A549 (cell line): ENCODE data around the gene GNG12. TPM values are rescaled to one million over a fixed set of nuclear protein-coding genes. Genes with fewer than 3 reads are reported as not detected.

ENCODE experiments used
- ATAC-seq, 2 experiments: fragments of 200-7000 bp in 1 of 2; fragments of >200 bp in 1 of 2; cut with Nextera tagmentation in 1 of 2; cut with Tn5 transposase in 1 of 2; 3 replicates each; pipeline versions ENCODE4 v1.8.0 to v1.9.1; 2018 to 2020; ENCODE audit warnings: mild to moderate bottlenecking in 1 of 2, moderate library complexity in 1 of 2
- CTCF ChIA-PET: fragments of 300-600 bp; sonication (Branson Sonifier 250); formaldehyde crosslinking; extraction: SDS; loops from one replicate; lab custom pipeline; 2021; ENCODE audit warnings: antibody characterized with exemption, inconsistent platforms; lab: Yijun Ruan, JAX
- POLR2A ChIA-PET: fragments of 350-600 bp; formaldehyde crosslinking; extraction: SDS; loops from one replicate; lab custom pipeline; 2021; ENCODE audit warnings: antibody characterized with exemption, inconsistent platforms; lab: Yijun Ruan, JAX
- DNase-seq, 2 experiments: peaks; one replicate each; pipeline versions ENCODE4 v3.0.0 to v3.0.0-alpha.2; 2011 to 2016; ENCODE audit warnings: low read depth in 1 of 2, low spot score in 1 of 2
- FAIRE-seq: peaks from 2 replicates; lab custom pipeline; 2011; peaks lifted over from hg19 to GRCh38; lab: Jason Lieb, UNC
- H3K27ac ChIP-seq, 2 experiments: fragments of >200 bp; sonication (Bioruptor Twin); formaldehyde crosslinking; 3 replicates each; pipeline ENCODE4 v1.5.1; 2016 to 2017
- H3K4me1 ChIP-seq: fragments of >200 bp; sonication (Bioruptor Twin); formaldehyde crosslinking; 3 replicates; pipeline ENCODE4 v1.6.1; 2016
- H3K4me2 ChIP-seq: fragments of >200 bp; sonication (Bioruptor Twin); formaldehyde crosslinking; 3 replicates; pipeline ENCODE4 v1.6.1; 2016
- H3K4me3 ChIP-seq: fragments of >200 bp; sonication (Bioruptor Twin); formaldehyde crosslinking; 3 replicates; pipeline ENCODE4 v1.5.1; 2016
- H3K9me3 ChIP-seq: fragments of >200 bp; sonication (Bioruptor Twin); formaldehyde crosslinking; 3 replicates; pipeline ENCODE4 v1.6.1; 2016
- ATOH8 ChIP-seq: fragments of 250-450 bp; sonication (Bioruptor Pico); IDR thresholded peaks from 2 replicates; pipeline ENCODE4 v1.5.0; 2020; ENCODE audit warnings: low read depth, mild to moderate bottlenecking, moderate library complexity
- CEBPB ChIP-seq, 2 experiments: fragments of >200 bp in 1 of 2; sonication (Bioruptor Twin) in 1 of 2; formaldehyde crosslinking in 1 of 2; IDR thresholded peaks; 2 replicates each; pipeline ENCODE4 v1.6.1; 2012 to 2016
- CHD2 ChIP-seq: fragments of 150-350 bp; IDR thresholded peaks from 2 replicates; pipeline ENCODE4 v1.6.1; 2014; ENCODE audit warnings: low read length; ENCODE audit not compliant: partially characterized antibody
- CTCF ChIP-seq: fragments of >200 bp; sonication (Bioruptor Twin); formaldehyde crosslinking; IDR thresholded peaks from 3 replicates; pipeline ENCODE4 v1.5.1; 2016
- EHMT2 ChIP-seq: fragments of 200-600 bp; sonication (generic); IDR thresholded peaks from 2 replicates; pipeline ENCODE4 v1.6.1; 2016; ENCODE audit warnings: antibody characterized with exemption, low read depth, mild to moderate bottlenecking, moderate library complexity
- EP300 ChIP-seq, 2 experiments: fragments of >200 bp; sonication (Bioruptor Twin); formaldehyde crosslinking; IDR thresholded peaks; 2 replicates in 1 of 2; 3 replicates in 1 of 2; pipeline ENCODE4 v1.6.1; 2016 to 2017
- FOXS1 ChIP-seq: fragments of 250-450 bp; sonication (Bioruptor Pico); IDR thresholded peaks from 2 replicates; pipeline ENCODE4 v1.5.0; 2020; ENCODE audit warnings: mild to moderate bottlenecking, moderate library complexity
- HEYL ChIP-seq: fragments of 250-450 bp; sonication (Bioruptor Pico); IDR thresholded peaks from 2 replicates; pipeline ENCODE4 v1.8.0; 2021; ENCODE audit warnings: mild to moderate bottlenecking, moderate library complexity
- MAX ChIP-seq: IDR thresholded peaks from 2 replicates; pipeline ENCODE4 v1.6.1; 2012
- MYC ChIP-seq: IDR thresholded peaks from 2 replicates; pipeline ENCODE4 v1.6.1; 2012; ENCODE audit warnings: mild to moderate bottlenecking, inconsistent platforms, low read length, improper control_type of control experiment, borderline replicate concordance
- NFE2L2 ChIP-seq: fragments of 150-350 bp; conservative IDR thresholded peaks from 2 replicates; pipeline ENCODE4 v1.6.1; 2014; ENCODE audit warnings: low read length
- PBX3 ChIP-seq: IDR thresholded peaks from 2 replicates; pipeline ENCODE4 v1.6.1; 2012
- PHF8 ChIP-seq: fragments of 200-600 bp; sonication (generic); IDR thresholded peaks from 2 replicates; pipeline ENCODE4 v1.6.1; 2016; ENCODE audit warnings: low read depth, mild to moderate bottlenecking, antibody characterized with exemption, moderate library complexity, borderline replicate concordance
- POLR2A ChIP-seq: IDR thresholded peaks from 2 replicates; pipeline ENCODE4 v1.6.1; 2012; ENCODE audit warnings: mild to moderate bottlenecking, low read length
- RNF2 ChIP-seq: fragments of 200-600 bp; sonication (generic); IDR thresholded peaks from 2 replicates; pipeline ENCODE4 v1.6.1; 2016; ENCODE audit warnings: low read depth, mild to moderate bottlenecking, antibody characterized with exemption, moderate library complexity, borderline replicate concordance
- TP53 ChIP-seq: fragments of 250-450 bp; sonication (Bioruptor Pico); IDR thresholded peaks from 2 replicates; pipeline ENCODE4 v1.5.0; 2021; ENCODE audit warnings: mild to moderate bottlenecking, moderate library complexity
- ZC3H11A ChIP-seq: fragments of 450-650 bp; IDR thresholded peaks from 2 replicates; pipeline ENCODE4 v1.6.1; 2014; ENCODE audit warnings: antibody characterized with exemption, mild to moderate bottlenecking
- ZSCAN20 ChIP-seq: fragments of 250-450 bp; sonication (Bioruptor Pico); IDR thresholded peaks from 2 replicates; pipeline ENCODE4 v1.8.0; 2022; ENCODE audit warnings: mild to moderate bottlenecking, moderate library complexity
- WGBS: methylation state at CpG from one replicate; pipeline ENCODE4 v1.1.6; 2017; ENCODE audit errors: missing lambda C conversion rate; 5-methylcytosine and 5-hydroxymethylcytosine counted together
- polyA plus RNA-seq, 4 experiments: library from polyadenylated mRNA; depleted of rRNA in 3 of 4; stranded (reverse); fragments of >200 nt; fragmentation: RNase III in 1 of 4; extraction: RNeasy Plus Mini Kit Qiagen cat#74134 plus additional on column Dnase treatment in 1 of 4; gene quantifications; 2 replicates in 3 of 4; 3 replicates in 1 of 4; pipeline ENCODE4 v1.2.3, GENCODE V29; 2011 to 2017
- TF ChIP-seq, protein P1 (sequence below): IDR thresholded peaks from 2 replicates; pipeline ENCODE4 v1.6.1; 2012; ENCODE audit warnings: low read depth, borderline replicate concordance

GNG12 gene
- polyA plus RNA-seq, 2 of the 4 experiments (the other 2 are of a cell fraction): 91.8 to 132 TPM

DNA sequence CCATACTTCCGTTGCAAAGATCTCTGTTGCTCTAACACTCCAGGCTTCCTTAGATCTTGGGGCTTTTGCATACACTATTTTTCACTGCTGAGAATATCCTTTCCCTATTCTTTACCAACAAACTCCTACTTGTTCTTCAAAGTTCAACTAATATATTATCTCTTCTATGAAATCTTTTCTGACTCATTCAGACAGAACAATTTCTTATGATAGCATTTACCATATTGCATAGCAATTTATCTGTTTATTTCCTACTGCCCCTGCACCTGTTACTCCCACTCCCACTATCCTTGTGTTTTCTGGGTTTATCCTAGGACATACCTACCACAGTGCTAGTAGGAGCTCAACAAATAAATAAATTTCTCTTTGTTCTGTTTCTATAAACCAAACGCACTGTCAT, 137.3 kb downstream of the GNG12 start:
- Histone ChIP-seq H3K9me3 (no peaks in the 10 kb centered on the region), H3K27ac (no peak overlapping the region), H3K4me3 (no peak overlapping the region), H3K4me2 (no peak overlapping the region), H3K4me1 (peaks cover 16% of the 10 kb centered on the region)
- CTCF ChIA-PET: no interaction called here
- TF ChIP-seq CHD2 (no peak), NFE2L2 (no peak), PHF8 (no peak), TP53 (no peak), CTCF (no peak), HEYL (CRISPR knock-in tag) (no peak), PBX3 (no peak), ZC3H11A (no peak), FOXS1 (CRISPR knock-in tag) (no peak), MYC (no peak), EHMT2 (no peak), ZSCAN20 (CRISPR knock-in tag) (no peak), CEBPB (IDR thresholded peaks at IDR 0.05) (no peak), RNF2 (no peak)
- TF ChIP-seq, protein P1, sequence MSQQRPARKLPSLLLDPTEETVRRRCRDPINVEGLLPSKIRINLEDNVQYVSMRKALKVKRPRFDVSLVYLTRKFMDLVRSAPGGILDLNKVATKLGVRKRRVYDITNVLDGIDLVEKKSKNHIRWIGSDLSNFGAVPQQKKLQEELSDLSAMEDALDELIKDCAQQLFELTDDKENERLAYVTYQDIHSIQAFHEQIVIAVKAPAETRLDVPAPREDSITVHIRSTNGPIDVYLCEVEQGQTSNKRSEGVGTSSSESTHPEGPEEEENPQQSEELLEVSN: no peak
- WGBS: 68% methylated on average over 2 of the region's 2 CpGs
- FAIRE-seq (no peak), DNase-seq (no peak), ATAC-seq (no peak)
- POLR2A ChIA-PET: no interaction called here

DNA sequence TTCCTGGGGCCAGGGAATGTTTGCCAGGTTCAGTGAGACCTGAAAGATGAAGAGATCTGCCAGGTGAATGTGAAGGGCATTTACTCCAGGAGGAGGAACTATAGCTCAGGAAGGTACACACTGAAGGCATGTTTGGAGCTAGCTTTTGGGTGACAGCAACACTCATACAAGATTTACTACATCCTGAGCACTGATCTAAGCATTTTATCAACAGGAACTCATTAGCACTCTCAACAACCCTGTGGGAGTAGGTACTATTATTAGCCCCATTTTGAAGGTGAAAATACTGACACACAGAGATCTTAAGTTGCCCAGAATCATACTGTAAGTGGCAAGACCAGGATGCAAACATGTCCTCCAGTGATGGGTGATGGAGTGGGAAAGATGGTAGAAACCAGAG, 141.6 kb downstream of the GNG12 start:
- TF ChIP-seq EP300 (IDR thresholded peaks at IDR 0.05) (no peak), HEYL (CRISPR knock-in tag) (no peak), ATOH8 (CRISPR knock-in tag) (no peak), POLR2A (no peak), MAX (no peak)
- TF ChIP-seq, protein P1: no peak
- Histone ChIP-seq H3K9me3 (no peaks in the 10 kb centered on the region), H3K4me1 (peaks cover 19% of the 10 kb centered on the region), H3K27ac (no peak overlapping the region; a peak in 1 of 6 replicates), H3K4me2 (no peak overlapping the region), H3K4me3 (no peak overlapping the region)
- POLR2A ChIA-PET: interaction anchor here (0.8 to 1.1 kb wide), 2 partner anchors 58 to 121 kb away, joined by 3 read pairs; no protein-coding TSS in a partner anchor
- ATAC-seq: 0 out of 6 replicates have a peak, but pooled peaks of 1 of the 2 experiments have one; percentile 9
- no peak for DNase-seq
- CTCF ChIA-PET: interaction anchor here (1.2 to 4.6 kb wide), 3 partner anchors 69 to 130 kb away, joined by 4 to 25 read pairs (median 13); no protein-coding TSS in a partner anchor
- FAIRE-seq: no peak
